Endothelial cell of umbilical vein (primary cell): Measurements from ENCODE around the gene ZNF425. TPM values are rescaled to one million over a fixed set of nuclear protein-coding genes. Genes with fewer than 3 reads are reported as not detected.

Experiments used
- BruUV-seq: library from RNA; stranded (reverse); fragments of 400-500 nt; replicated peaks from 2 replicates; lab custom pipeline; 2021; lab: Mats Ljungman, UMichigan
- CTCF ChIA-PET: fragments of 300-600, 350-600 bp; sonication (Branson Sonifier 250); formaldehyde crosslinking; loops from one replicate; lab custom pipeline; 2021; ENCODE audit warnings: antibody characterized with exemption, inconsistent platforms; lab: Charles Lee
- POLR2A ChIA-PET: fragments of 300-600, 350-600 bp; sonication (Branson Sonifier 250); formaldehyde crosslinking; loops from one replicate; lab custom pipeline; 2021; ENCODE audit warnings: antibody characterized with exemption, inconsistent platforms; lab: Charles Lee
- DNase-seq: peaks from one replicate; pipeline ENCODE4 v3.0.0-alpha.2; 2011; ENCODE audit warnings: low read depth, low spot score
- FAIRE-seq: peaks from 2 replicates; lab custom pipeline; 2011; peaks lifted over from hg19 to GRCh38; lab: Jason Lieb, UNC
- H2AFZ ChIP-seq: 2 replicates; pipeline ENCODE4 v1.6.0; 2012; ENCODE audit warnings: low read depth, low read length, control low read depth, inconsistent platforms
- H3K27ac ChIP-seq: 2 replicates; pipeline ENCODE4 v1.5.1; 2011; ENCODE audit warnings: low read depth, mild to moderate bottlenecking, control low read depth, low read length, moderate library complexity; ENCODE audit not compliant: insufficient read depth
- H3K27me3 ChIP-seq, 2 experiments: 2 replicates each; pipeline versions ENCODE4 v1.6.0 to v1.6.1; 2011; ENCODE audit warnings: low read length in 2 of 2, mixed read lengths in 1 of 2; ENCODE audit not compliant: control insufficient read depth in 2 of 2, insufficient read depth in 2 of 2
- H3K36me3 ChIP-seq, 2 experiments: 2 replicates in 1 of 2; 3 replicates in 1 of 2; pipeline ENCODE4 v1.5.1; 2011; ENCODE audit warnings: low read length in 2 of 2, mild to moderate bottlenecking in 1 of 2, moderate library complexity in 1 of 2; ENCODE audit not compliant: control insufficient read depth in 2 of 2, insufficient read depth in 2 of 2; ENCODE audit errors: extremely low read depth in 1 of 2
- H3K4me1 ChIP-seq: 3 replicates; pipeline ENCODE4 v1.5.1; 2011; ENCODE audit warnings: mild to moderate bottlenecking, low read length; ENCODE audit not compliant: control insufficient read depth, insufficient read depth; ENCODE audit errors: extremely low read depth
- H3K4me2 ChIP-seq: 2 replicates; pipeline ENCODE4 v1.6.1; 2011; ENCODE audit warnings: low read length, control low read depth, mixed read lengths; ENCODE audit not compliant: insufficient read depth
- H3K4me3 ChIP-seq, 3 experiments: fragments of 200-600 bp in 1 of 3; sonication (generic), shearing (Covaris generic) in 1 of 3; replicated peaks in 1 of 3; 2 replicates each; pipeline ENCODE4 v1.5.1; 2011 to 2016; ENCODE audit warnings: control low read depth in 3 of 3, low read length in 3 of 3, mild to moderate bottlenecking in 2 of 3, inconsistent platforms in 1 of 3, low read depth in 1 of 3, moderate library complexity in 1 of 3; ENCODE audit not compliant: insufficient read depth in 1 of 3
- H3K79me2 ChIP-seq: 2 replicates; pipeline ENCODE4 v1.6.0; 2012; ENCODE audit warnings: low read length, inconsistent platforms; ENCODE audit not compliant: control insufficient read depth, insufficient read depth
- H3K9ac ChIP-seq: replicated peaks from 2 replicates; pipeline ENCODE3; 2011; ENCODE audit warnings: low read length, control low read depth; ENCODE audit not compliant: insufficient read depth; ENCODE audit errors: extremely low read depth
- H3K9me1 ChIP-seq: replicated peaks from 3 replicates; pipeline ENCODE4 v1.6.0; 2011; ENCODE audit warnings: mild to moderate bottlenecking, low read length; ENCODE audit not compliant: control insufficient read depth, insufficient read depth; ENCODE audit errors: extremely low read depth
- H3K9me3 ChIP-seq: replicated peaks from 2 replicates; pipeline ENCODE4 v1.5.1; 2012; ENCODE audit warnings: low read length, inconsistent platforms; ENCODE audit not compliant: control insufficient read depth, insufficient read depth
- H4K20me1 ChIP-seq: replicated peaks from 2 replicates; pipeline ENCODE3; 2011; ENCODE audit warnings: mild to moderate bottlenecking, low read length; ENCODE audit not compliant: control insufficient read depth, insufficient read depth; ENCODE audit errors: extremely low read depth
- EZH2 ChIP-seq: IDR thresholded peaks from 2 replicates; pipeline ENCODE4 v1.6.1; 2012; ENCODE audit warnings: borderline replicate concordance, low read depth, mild to moderate bottlenecking, moderate library complexity, low read length, inconsistent platforms; ENCODE audit not compliant: severe bottlenecking
- FOS ChIP-seq: IDR thresholded peaks from 2 replicates; pipeline ENCODE4 v1.6.1; 2011; ENCODE audit warnings: mild to moderate bottlenecking, low read length, moderate library complexity, borderline replicate concordance; ENCODE audit not compliant: insufficient read depth
- GATA2 ChIP-seq: IDR thresholded peaks from 2 replicates; pipeline ENCODE4 v1.7.0; 2011; ENCODE audit warnings: low read depth, mild to moderate bottlenecking, moderate library complexity, mixed read lengths, low read length; ENCODE audit not compliant: insufficient read length, insufficient read depth
- JUN ChIP-seq: IDR thresholded peaks from 2 replicates; pipeline ENCODE4 v1.6.1; 2011; ENCODE audit warnings: borderline replicate concordance, low read depth; ENCODE audit not compliant: insufficient read length, insufficient read depth
- MAX ChIP-seq: IDR thresholded peaks from 2 replicates; pipeline ENCODE4 v1.6.1; 2011; ENCODE audit not compliant: insufficient read depth, insufficient read length
- MYC ChIP-seq: IDR thresholded peaks from one replicate; pipeline ENCODE4 v1.6.1; 2011; ENCODE audit warnings: mild to moderate bottlenecking, low read depth, low read length
- POLR2A ChIP-seq: IDR thresholded peaks from 2 replicates; pipeline ENCODE4 v1.6.1; 2012; ENCODE audit warnings: low read depth, mild to moderate bottlenecking, control low read depth, low read length
- POLR2AphosphoS5 ChIP-seq: IDR thresholded peaks from 2 replicates; pipeline ENCODE4 v1.6.1; 2012; ENCODE audit warnings: low read depth, mild to moderate bottlenecking, control low read depth, low read length, moderate library complexity; ENCODE audit not compliant: insufficient read depth
- dilution Hi-C: fragments of 300-500 bp; cut with MboI; formaldehyde crosslinking; loops from one replicate; pipeline ENCODE4 v1.15.0; 2019; ENCODE audit warnings: low sequenced_read_pairs; ENCODE audit not compliant: extremely low pct_ligation_motif_present
- intact Hi-C: fragments of 100-400 bp; cut with micrococcal nuclease; formaldehyde crosslinking; loops from one replicate; pipeline ENCODE4 v1.10.0; 2022
- polyA plus RNA-seq, 4 experiments: library from polyadenylated mRNA; depleted of rRNA in 3 of 4; stranded (reverse) in 3 of 4; unstranded in 1 of 4; fragments of >200 nt; gene quantifications; 2 replicates each; pipeline versions ENCODE4 v1.2.1 to v1.2.3, GENCODE V29; 2011 to 2012; ENCODE audit warnings: missing spikeins in 1 of 4
- total RNA-seq: library from RNA; stranded (reverse); gene quantifications from 2 replicates; pipeline ENCODE4 v1.2.3, GENCODE V29; 2021
- TF ChIP-seq, protein P1 (sequence below), 2 donors: IDR thresholded peaks; 1 replicate in 1 of 2; 2 replicates in 1 of 2; pipeline ENCODE4 v1.5.1; 2011; ENCODE audit warnings: low read length in 2 of 2, mild to moderate bottlenecking in 2 of 2, moderate library complexity in 2 of 2, control low read depth in 1 of 2, inconsistent platforms in 1 of 2, low read depth in 1 of 2; ENCODE audit not compliant: insufficient read depth in 1 of 2; ENCODE audit errors: extremely low read depth in 1 of 2

ZNF425 gene
- total and polyA plus RNA-seq, 2 donors (not counting 3 experiments of a cell fraction or from before 2014, with no cell fraction given): 0.68 to 0.93 TPM

DNA sequence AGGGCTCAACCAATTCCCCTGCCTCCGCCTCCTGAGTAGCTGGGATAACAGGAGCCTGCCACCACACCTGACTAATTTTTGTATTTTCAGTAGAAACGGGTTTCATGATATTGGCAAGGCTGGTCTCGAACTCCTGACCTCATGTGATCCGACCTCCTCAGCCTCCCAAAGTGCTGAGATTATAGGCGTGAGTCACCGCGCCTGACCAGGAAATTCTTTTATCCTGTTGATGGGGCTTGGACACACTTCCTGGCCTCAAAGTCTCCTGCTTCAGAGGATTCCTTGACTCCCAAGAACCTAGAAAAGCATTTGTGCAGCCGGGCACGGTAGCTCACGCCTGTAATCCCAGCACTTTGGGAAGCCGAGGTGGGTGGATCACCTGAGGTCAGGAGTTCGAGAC, 16.2 kb downstream of the ZNF425 start:
- Histone ChIP-seq H3K4me3 (no peak overlapping the region), H3K4me1 (peaks cover 2% of the 10 kb centered on the region), H3K4me2 (no peak overlapping the region), H4K20me1 (no peaks in the 10 kb centered on the region), H3K9ac (no peak overlapping the region), H3K9me1 (no peaks in the 10 kb centered on the region), H2AFZ (no peak overlapping the region), H3K27ac (no peak overlapping the region), H3K9me3 (no peaks in the 10 kb centered on the region), H3K36me3 (no peaks in the 10 kb centered on the region), H3K79me2 (no peaks in the 10 kb centered on the region), H3K27me3 (no peaks in the 10 kb centered on the region)
- no peak for TF ChIP-seq EZH2
- TF ChIP-seq GATA2: no peak
- no peak for TF ChIP-seq MYC
- TF ChIP-seq MAX: no peak
- no peak for TF ChIP-seq POLR2AphosphoS5
- no peak for TF ChIP-seq JUN
- TF ChIP-seq FOS: no peak
- no peak for TF ChIP-seq POLR2A
- TF ChIP-seq, protein P1, sequence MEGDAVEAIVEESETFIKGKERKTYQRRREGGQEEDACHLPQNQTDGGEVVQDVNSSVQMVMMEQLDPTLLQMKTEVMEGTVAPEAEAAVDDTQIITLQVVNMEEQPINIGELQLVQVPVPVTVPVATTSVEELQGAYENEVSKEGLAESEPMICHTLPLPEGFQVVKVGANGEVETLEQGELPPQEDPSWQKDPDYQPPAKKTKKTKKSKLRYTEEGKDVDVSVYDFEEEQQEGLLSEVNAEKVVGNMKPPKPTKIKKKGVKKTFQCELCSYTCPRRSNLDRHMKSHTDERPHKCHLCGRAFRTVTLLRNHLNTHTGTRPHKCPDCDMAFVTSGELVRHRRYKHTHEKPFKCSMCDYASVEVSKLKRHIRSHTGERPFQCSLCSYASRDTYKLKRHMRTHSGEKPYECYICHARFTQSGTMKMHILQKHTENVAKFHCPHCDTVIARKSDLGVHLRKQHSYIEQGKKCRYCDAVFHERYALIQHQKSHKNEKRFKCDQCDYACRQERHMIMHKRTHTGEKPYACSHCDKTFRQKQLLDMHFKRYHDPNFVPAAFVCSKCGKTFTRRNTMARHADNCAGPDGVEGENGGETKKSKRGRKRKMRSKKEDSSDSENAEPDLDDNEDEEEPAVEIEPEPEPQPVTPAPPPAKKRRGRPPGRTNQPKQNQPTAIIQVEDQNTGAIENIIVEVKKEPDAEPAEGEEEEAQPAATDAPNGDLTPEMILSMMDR (IDR thresholded peaks at IDR 0.05; ENCODE audit: extremely low read depth in 1 of 2, insufficient read depth in 1 of 2, low read depth in 1 of 2, low read length in 2 of 2): no peak
- dilution Hi-C loops: no loop called here
- DNase-seq: no peak
- ChIA-PET POLR2A (no interaction called here), CTCF (no interaction called here)
- FAIRE-seq: no peak
- intact Hi-C loops: no loop called here
- no TSS peak for BruUV-seq
